ENCODE data around the gene DCDC2C. TPM values are rescaled to one million over a fixed set of nuclear protein-coding genes. Genes with fewer than 3 reads are reported as not detected.

Gene DCDC2C
- total RNA-seq, 1 donor from 2014 or later, result not detected

GRCh38 chr2:3667151-3667631 is 36.2 kb upstream of the DCDC2C start:
- H3K4me3 ChIP-seq, result peak overlapping the region; percentile 16
- H3K36me3 ChIP-seq, result no peaks in the 10 kb centered on the region
- intact Hi-C loops (cut with DNase I), result no loop called here
- DNase-seq, result peak; percentile 54
- H3K27ac ChIP-seq, result no peak overlapping the region
- H3K4me1 ChIP-seq, result no peaks in the 10 kb centered on the region
- ATAC-seq, result peak; percentile 54
- H3K9me3 ChIP-seq, result no peaks in the 10 kb centered on the region
- H3K27me3 ChIP-seq, result no peaks in the 10 kb centered on the region
- no peak for TF ChIP-seq CTCF (IDR thresholded peaks at IDR 0.05)

- DNase-seq (peak; percentile 40), ATAC-seq (no peak)
- H3K36me3 ChIP-seq, result no peaks in the 10 kb centered on the region
- H3K27ac ChIP-seq, result no peak overlapping the region
- intact Hi-C loops (cut with DNase I), result no loop called here
- no peaks in the 10 kb centered on the region for H3K9me3 ChIP-seq
- no peak overlapping the region for H3K4me3 ChIP-seq
- H3K4me1 ChIP-seq, result no peaks in the 10 kb centered on the region
- no peak for TF ChIP-seq CTCF (IDR thresholded peaks at IDR 0.05)
- no peaks in the 10 kb centered on the region for H3K27me3 ChIP-seq
Observed at GRCh38 chr2:3669656-3670055, 33.7 kb upstream of the DCDC2C start.

GRCh38 chr2:3670376-3670775 is 33.0 kb upstream of the DCDC2C start:
- TF ChIP-seq CTCF (IDR thresholded peaks at IDR 0.05), result no peak
- peak; percentile 46 for DNase-seq

GRCh38 chr2:3670941-3671340 is 32.4 kb upstream of the DCDC2C start:
- Histone ChIP-seq H3K4me1 (no peaks in the 10 kb centered on the region), H3K27ac (no peak overlapping the region), H3K27me3 (no peaks in the 10 kb centered on the region), H3K36me3 (no peaks in the 10 kb centered on the region), H3K9me3 (no peaks in the 10 kb centered on the region), H3K4me3 (no peak overlapping the region)
- ATAC-seq (no peak), DNase-seq (peak; percentile 32)
- TF ChIP-seq CTCF (IDR thresholded peaks at IDR 0.05), result no peak
- intact Hi-C loops (cut with DNase I), result no loop called here

More at GRCh38 chr2:3670376-3670775, 33.0 kb upstream of the DCDC2C start:
- H3K36me3 ChIP-seq, result no peaks in the 10 kb centered on the region
- H3K27me3 ChIP-seq, result no peaks in the 10 kb centered on the region
- H3K9me3 ChIP-seq, result no peaks in the 10 kb centered on the region
- intact Hi-C loops (cut with DNase I), result no loop called here
- no peaks in the 10 kb centered on the region for H3K4me1 ChIP-seq
- no peak for ATAC-seq
- H3K4me3 ChIP-seq, result no peak overlapping the region
- no peak overlapping the region for H3K27ac ChIP-seq

- H3K9me3 ChIP-seq, result no peaks in the 10 kb centered on the region
- TF ChIP-seq CTCF (IDR thresholded peaks at IDR 0.05), result no peak
Observed at GRCh38 chr2:3672861-3673678, 30.3 kb upstream of the DCDC2C start.

More at GRCh38 chr2:3672861-3673678, 30.3 kb upstream of the DCDC2C start:
- ATAC-seq, result no peak
- no peaks in the 10 kb centered on the region for H3K4me1 ChIP-seq
- H3K27me3 ChIP-seq, result no peaks in the 10 kb centered on the region
- peak; percentile 58 for DNase-seq
- no peak overlapping the region for H3K27ac ChIP-seq
- intact Hi-C loops (cut with DNase I), result no loop called here
- no peak overlapping the region for H3K4me3 ChIP-seq
- H3K36me3 ChIP-seq, result no peaks in the 10 kb centered on the region

All from upper lobe of right lung (tissue), 1 donor.